ENCODE data around the gene UBE2V1. TPM values are rescaled to one million over a fixed set of nuclear protein-coding genes. Genes with fewer than 3 reads are reported as not detected.

UBE2V1 gene
- total and polyA plus RNA-seq, 10 of the 15 experiments (the other 5 are each of a cell fraction or from before 2014, with no cell fraction given), result 51.8 to 219 (median 141) TPM

DNA sequence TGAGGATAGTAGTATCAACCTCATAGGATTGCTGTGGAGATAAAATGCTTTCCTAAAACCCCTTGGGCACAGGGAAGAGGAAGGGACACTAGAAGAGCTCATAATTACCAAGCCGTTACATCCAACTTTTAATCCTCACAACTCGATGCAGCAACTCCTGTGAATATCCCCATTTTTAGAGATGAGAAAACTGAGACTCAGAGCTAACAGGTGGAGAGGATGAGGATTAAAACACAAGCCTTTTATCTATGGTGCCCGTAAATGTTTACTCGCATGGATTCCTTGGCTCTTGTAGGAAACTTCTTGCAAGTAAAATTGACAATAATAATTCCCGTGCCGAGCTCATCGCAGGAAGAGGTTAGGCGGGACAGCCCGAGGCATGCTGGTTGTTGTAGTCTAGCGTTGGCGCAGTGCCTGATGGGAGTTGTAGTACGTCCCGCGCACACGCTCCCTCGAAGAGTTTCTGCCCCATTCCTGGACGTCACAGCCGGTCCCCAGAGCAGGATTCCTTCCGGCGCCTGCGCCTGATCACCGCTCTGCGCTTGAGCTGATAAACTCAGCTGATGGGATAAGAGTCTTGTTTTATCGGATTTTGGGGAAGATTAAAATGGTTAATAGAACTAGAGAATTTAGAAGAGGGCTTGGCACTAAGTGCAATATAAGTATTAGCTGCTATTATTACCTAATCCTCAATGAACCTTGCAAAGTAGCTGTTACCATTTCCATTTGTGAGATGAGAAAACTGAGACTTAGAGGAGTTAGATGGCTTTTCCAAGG is 2.8 kb upstream of the UBE2V1 start (continued):
- TF ChIP-seq USF1 (IDR thresholded peaks at IDR 0.05; ENCODE audit: borderline replicate concordance, extremely low read length, insufficient read depth, low read depth, low read length) (no peak), CBX5 (IDR thresholded peaks at IDR 0.05; ENCODE audit: low read depth) (no peak), NR2C2 (IDR thresholded peaks at IDR 0.05; ENCODE audit: borderline replicate concordance, control insufficient read depth, insufficient read length, low read depth) (no peak), TCF7 (IDR thresholded peaks at IDR 0.05; ENCODE audit: borderline replicate concordance) (no peak), ATF7 (IDR thresholded peaks at IDR 0.05; ENCODE audit: low read depth) (0 out of 2 replicates have a peak, but pooled peaks have one; percentile 27), SIN3A (IDR thresholded peaks at IDR 0.05; ENCODE audit: low read depth, low read length) (peak; percentile 68; the same call in 1 of the 2 replicates), KDM1A (IDR thresholded peaks at IDR 0.05; ENCODE audit: borderline replicate concordance) (no peak), ZBTB11 (CRISPR knock-in tag; IDR thresholded peaks at IDR 0.05) (no peak), POLR2AphosphoS5 (IDR thresholded peaks at IDR 0.05; ENCODE audit: low read length) (peak; percentile 66), GABPA (IDR thresholded peaks at IDR 0.05; ENCODE audit: low read depth) (peak; percentile 91), CREM (IDR thresholded peaks at IDR 0.05; ENCODE audit: low read depth) (peak; percentile 93), ZZZ3 (IDR thresholded peaks at IDR 0.05; ENCODE audit: control insufficient read depth, insufficient read length, low read depth) (no peak), EED (IDR thresholded peaks at IDR 0.05; ENCODE audit: low read depth) (no peak), NR2C1 (IDR thresholded peaks at IDR 0.05) (peak; percentile 73), NR2F1 (conservative IDR thresholded peaks at IDR 0.05) (no peak), SMARCA5 (IDR thresholded peaks at IDR 0.05) (0 out of 2 replicates have a peak, but pooled peaks have one; percentile 12), ZNF274 (IDR thresholded peaks at IDR 0.05; ENCODE audit: insufficient read depth, insufficient read length) (no peak), RB1 (IDR thresholded peaks at IDR 0.05; ENCODE audit: borderline replicate concordance) (no peak), HCFC1 (IDR thresholded peaks at IDR 0.05; ENCODE audit: low read length) (peak; percentile 98), USF2 (IDR thresholded peaks at IDR 0.05; ENCODE audit: borderline replicate concordance, low read depth, low read length) (no peak), FOS (IDR thresholded peaks at IDR 0.05; ENCODE audit: borderline replicate concordance, extremely low read depth, insufficient read length) (no peak)
- TF ChIP-seq, protein P1, sequence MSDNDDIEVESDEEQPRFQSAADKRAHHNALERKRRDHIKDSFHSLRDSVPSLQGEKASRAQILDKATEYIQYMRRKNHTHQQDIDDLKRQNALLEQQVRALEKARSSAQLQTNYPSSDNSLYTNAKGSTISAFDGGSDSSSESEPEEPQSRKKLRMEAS (IDR thresholded peaks at IDR 0.05; ENCODE audit: low read depth, low read length), result peak; percentile 34; the same call in 1 of the 2 replicates
- TF ChIP-seq, protein P2, sequence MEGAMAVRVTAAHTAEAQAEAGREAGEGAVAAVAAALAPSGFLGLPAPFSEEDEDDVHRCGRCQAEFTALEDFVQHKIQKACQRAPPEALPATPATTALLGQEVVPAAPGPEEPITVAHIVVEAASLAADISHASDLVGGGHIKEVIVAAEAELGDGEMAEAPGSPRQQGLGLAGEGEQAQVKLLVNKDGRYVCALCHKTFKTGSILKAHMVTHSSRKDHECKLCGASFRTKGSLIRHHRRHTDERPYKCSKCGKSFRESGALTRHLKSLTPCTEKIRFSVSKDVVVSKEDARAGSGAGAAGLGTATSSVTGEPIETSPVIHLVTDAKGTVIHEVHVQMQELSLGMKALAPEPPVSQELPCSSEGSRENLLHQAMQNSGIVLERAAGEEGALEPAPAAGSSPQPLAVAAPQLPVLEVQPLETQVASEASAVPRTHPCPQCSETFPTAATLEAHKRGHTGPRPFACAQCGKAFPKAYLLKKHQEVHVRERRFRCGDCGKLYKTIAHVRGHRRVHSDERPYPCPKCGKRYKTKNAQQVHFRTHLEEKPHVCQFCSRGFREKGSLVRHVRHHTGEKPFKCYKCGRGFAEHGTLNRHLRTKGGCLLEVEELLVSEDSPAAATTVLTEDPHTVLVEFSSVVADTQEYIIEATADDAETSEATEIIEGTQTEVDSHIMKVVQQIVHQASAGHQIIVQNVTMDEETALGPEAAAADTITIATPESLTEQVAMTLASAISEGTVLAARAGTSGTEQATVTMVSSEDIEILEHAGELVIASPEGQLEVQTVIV (IDR thresholded peaks at IDR 0.05; ENCODE audit: borderline replicate concordance, partially characterized antibody), result no peak

Measured in GM12878 (cell line).